ENCODE data around the gene KRTAP5-11.

KRTAP5-11 gene

DNA sequence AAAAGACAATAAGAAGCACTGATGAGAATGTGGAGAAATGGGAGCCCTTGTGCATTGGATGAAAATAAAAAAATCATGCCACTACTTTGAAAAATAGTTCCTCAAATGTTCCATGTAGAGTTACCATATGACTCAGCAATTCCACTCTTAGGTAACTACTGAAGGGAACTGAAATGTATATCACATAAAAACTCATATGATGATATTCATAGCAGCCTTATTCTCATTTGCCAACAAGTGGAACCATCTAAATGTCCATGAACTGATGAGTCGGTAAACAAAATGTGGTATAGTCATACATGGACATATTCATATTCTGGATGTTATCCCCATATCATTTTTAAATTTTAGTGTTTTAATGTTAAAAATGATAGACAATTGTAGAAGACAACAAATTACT is 31.0 kb downstream of the KRTAP5-11 start:
- ATAC-seq = no peak
- TF ChIP-seq PPARA (CRISPR knock-in tag; IDR thresholded peaks at IDR 0.05; ENCODE audit: borderline replicate concordance) (no peak), ZFP30 (CRISPR knock-in tag; IDR thresholded peaks at IDR 0.05) (no peak), TOX (CRISPR knock-in tag; IDR thresholded peaks at IDR 0.05; ENCODE audit: borderline replicate concordance) (no peak), TCF4 (CRISPR knock-in tag; IDR thresholded peaks at IDR 0.05; ENCODE audit: borderline replicate concordance) (no peak), ISL1 (CRISPR knock-in tag; IDR thresholded peaks at IDR 0.05) (no peak), ZNF565 (CRISPR knock-in tag; conservative IDR thresholded peaks at IDR 0.05; ENCODE audit: low read depth) (no peak), ZC3H10 (CRISPR knock-in tag; IDR thresholded peaks at IDR 0.05) (no peak), GLIS3 (CRISPR knock-in tag; IDR thresholded peaks at IDR 0.05) (no peak), SNAI2 (CRISPR knock-in tag; IDR thresholded peaks at IDR 0.05) (no peak), RARB (CRISPR knock-in tag; IDR thresholded peaks at IDR 0.05) (no peak), ZNF70 (CRISPR knock-in tag; IDR thresholded peaks at IDR 0.05) (no peak), OSR1 (CRISPR knock-in tag; IDR thresholded peaks at IDR 0.05) (no peak), CSDC2 (CRISPR knock-in tag; IDR thresholded peaks at IDR 0.05) (no peak)
- TF ChIP-seq, protein P1, sequence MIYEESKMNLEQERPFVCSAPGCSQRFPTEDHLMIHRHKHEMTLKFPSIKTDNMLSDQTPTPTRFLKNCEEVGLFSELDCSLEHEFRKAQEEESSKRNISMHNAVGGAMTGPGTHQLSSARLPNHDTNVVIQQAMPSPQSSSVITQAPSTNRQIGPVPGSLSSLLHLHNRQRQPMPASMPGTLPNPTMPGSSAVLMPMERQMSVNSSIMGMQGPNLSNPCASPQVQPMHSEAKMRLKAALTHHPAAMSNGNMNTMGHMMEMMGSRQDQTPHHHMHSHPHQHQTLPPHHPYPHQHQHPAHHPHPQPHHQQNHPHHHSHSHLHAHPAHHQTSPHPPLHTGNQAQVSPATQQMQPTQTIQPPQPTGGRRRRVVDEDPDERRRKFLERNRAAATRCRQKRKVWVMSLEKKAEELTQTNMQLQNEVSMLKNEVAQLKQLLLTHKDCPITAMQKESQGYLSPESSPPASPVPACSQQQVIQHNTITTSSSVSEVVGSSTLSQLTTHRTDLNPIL (CRISPR knock-in tag; IDR thresholded peaks at IDR 0.05; ENCODE audit: low read depth) = no peak
- TF ChIP-seq, protein P2, sequence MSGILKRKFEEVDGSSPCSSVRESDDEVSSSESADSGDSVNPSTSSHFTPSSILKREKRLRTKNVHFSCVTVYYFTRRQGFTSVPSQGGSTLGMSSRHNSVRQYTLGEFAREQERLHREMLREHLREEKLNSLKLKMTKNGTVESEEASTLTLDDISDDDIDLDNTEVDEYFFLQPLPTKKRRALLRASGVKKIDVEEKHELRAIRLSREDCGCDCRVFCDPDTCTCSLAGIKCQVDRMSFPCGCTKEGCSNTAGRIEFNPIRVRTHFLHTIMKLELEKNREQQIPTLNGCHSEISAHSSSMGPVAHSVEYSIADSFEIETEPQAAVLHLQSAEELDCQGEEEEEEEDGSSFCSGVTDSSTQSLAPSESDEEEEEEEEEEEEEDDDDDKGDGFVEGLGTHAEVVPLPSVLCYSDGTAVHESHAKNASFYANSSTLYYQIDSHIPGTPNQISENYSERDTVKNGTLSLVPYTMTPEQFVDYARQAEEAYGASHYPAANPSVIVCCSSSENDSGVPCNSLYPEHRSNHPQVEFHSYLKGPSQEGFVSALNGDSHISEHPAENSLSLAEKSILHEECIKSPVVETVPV (CRISPR knock-in tag; IDR thresholded peaks at IDR 0.05) = no peak
- TF ChIP-seq, protein P3, sequence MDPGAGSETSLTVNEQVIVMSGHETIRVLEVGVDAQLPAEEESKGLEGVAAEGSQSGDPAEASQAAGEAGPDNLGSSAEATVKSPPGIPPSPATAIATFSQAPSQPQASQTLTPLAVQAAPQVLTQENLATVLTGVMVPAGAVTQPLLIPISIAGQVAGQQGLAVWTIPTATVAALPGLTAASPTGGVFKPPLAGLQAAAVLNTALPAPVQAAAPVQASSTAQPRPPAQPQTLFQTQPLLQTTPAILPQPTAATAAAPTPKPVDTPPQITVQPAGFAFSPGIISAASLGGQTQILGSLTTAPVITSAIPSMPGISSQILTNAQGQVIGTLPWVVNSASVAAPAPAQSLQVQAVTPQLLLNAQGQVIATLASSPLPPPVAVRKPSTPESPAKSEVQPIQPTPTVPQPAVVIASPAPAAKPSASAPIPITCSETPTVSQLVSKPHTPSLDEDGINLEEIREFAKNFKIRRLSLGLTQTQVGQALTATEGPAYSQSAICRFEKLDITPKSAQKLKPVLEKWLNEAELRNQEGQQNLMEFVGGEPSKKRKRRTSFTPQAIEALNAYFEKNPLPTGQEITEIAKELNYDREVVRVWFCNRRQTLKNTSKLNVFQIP (CRISPR knock-in tag; IDR thresholded peaks at IDR 0.05; ENCODE audit: borderline replicate concordance, low read depth) = no peak
- TF ChIP-seq, protein P4, sequence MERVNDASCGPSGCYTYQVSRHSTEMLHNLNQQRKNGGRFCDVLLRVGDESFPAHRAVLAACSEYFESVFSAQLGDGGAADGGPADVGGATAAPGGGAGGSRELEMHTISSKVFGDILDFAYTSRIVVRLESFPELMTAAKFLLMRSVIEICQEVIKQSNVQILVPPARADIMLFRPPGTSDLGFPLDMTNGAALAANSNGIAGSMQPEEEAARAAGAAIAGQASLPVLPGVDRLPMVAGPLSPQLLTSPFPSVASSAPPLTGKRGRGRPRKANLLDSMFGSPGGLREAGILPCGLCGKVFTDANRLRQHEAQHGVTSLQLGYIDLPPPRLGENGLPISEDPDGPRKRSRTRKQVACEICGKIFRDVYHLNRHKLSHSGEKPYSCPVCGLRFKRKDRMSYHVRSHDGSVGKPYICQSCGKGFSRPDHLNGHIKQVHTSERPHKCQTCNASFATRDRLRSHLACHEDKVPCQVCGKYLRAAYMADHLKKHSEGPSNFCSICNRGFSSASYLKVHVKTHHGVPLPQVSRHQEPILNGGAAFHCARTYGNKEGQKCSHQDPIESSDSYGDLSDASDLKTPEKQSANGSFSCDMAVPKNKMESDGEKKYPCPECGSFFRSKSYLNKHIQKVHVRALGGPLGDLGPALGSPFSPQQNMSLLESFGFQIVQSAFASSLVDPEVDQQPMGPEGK (CRISPR knock-in tag; IDR thresholded peaks at IDR 0.05; ENCODE audit: borderline replicate concordance) = no peak
- TF ChIP-seq, protein P5, sequence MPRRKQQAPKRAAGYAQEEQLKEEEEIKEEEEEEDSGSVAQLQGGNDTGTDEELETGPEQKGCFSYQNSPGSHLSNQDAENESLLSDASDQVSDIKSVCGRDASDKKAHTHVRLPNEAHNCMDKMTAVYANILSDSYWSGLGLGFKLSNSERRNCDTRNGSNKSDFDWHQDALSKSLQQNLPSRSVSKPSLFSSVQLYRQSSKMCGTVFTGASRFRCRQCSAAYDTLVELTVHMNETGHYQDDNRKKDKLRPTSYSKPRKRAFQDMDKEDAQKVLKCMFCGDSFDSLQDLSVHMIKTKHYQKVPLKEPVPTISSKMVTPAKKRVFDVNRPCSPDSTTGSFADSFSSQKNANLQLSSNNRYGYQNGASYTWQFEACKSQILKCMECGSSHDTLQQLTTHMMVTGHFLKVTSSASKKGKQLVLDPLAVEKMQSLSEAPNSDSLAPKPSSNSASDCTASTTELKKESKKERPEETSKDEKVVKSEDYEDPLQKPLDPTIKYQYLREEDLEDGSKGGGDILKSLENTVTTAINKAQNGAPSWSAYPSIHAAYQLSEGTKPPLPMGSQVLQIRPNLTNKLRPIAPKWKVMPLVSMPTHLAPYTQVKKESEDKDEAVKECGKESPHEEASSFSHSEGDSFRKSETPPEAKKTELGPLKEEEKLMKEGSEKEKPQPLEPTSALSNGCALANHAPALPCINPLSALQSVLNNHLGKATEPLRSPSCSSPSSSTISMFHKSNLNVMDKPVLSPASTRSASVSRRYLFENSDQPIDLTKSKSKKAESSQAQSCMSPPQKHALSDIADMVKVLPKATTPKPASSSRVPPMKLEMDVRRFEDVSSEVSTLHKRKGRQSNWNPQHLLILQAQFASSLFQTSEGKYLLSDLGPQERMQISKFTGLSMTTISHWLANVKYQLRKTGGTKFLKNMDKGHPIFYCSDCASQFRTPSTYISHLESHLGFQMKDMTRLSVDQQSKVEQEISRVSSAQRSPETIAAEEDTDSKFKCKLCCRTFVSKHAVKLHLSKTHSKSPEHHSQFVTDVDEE (CRISPR knock-in tag; IDR thresholded peaks at IDR 0.05) = no peak

DNA sequence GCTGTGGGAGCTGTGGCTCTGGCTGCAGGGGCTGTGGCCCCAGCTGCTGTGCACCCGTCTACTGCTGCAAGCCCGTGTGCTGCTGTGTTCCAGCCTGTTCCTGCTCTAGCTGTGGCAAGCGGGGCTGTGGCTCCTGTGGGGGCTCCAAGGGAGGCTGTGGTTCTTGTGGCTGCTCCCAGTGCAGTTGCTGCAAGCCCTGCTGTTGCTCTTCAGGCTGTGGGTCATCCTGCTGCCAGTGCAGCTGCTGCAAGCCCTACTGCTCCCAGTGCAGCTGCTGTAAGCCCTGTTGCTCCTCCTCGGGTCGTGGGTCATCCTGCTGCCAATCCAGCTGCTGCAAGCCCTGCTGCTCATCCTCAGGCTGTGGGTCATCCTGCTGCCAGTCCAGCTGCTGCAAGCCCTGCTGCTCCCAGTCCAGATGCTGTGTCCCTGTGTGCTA is 33.9 kb downstream of the KRTAP5-11 start:
- ATAC-seq = no peak

More for the DNA sequence above, 33.9 kb downstream of the KRTAP5-11 start:
- TF ChIP-seq SNAI2 (CRISPR knock-in tag; IDR thresholded peaks at IDR 0.05) (no peak), TOX (CRISPR knock-in tag; IDR thresholded peaks at IDR 0.05; ENCODE audit: borderline replicate concordance) (no peak), ZFP3 (CRISPR knock-in tag; IDR thresholded peaks at IDR 0.05) (no peak), ZC3H10 (CRISPR knock-in tag; IDR thresholded peaks at IDR 0.05) (no peak), ISL1 (CRISPR knock-in tag; IDR thresholded peaks at IDR 0.05) (no peak), PPARA (CRISPR knock-in tag; IDR thresholded peaks at IDR 0.05; ENCODE audit: borderline replicate concordance) (no peak), ZNF70 (CRISPR knock-in tag; IDR thresholded peaks at IDR 0.05) (no peak), GLIS3 (CRISPR knock-in tag; IDR thresholded peaks at IDR 0.05) (no peak), ZNF8 (CRISPR knock-in tag; IDR thresholded peaks at IDR 0.05) (no peak), ZNF565 (CRISPR knock-in tag; conservative IDR thresholded peaks at IDR 0.05; ENCODE audit: low read depth) (no peak), ZFP30 (CRISPR knock-in tag; IDR thresholded peaks at IDR 0.05) (no peak), CSDC2 (CRISPR knock-in tag; IDR thresholded peaks at IDR 0.05) (no peak), BACH2 (CRISPR knock-in tag; IDR thresholded peaks at IDR 0.05; ENCODE audit: borderline replicate concordance) (no peak), OSR1 (CRISPR knock-in tag; IDR thresholded peaks at IDR 0.05) (no peak)
- TF ChIP-seq, protein P2 (CRISPR knock-in tag; IDR thresholded peaks at IDR 0.05) = no peak
- TF ChIP-seq, protein P5 (CRISPR knock-in tag; IDR thresholded peaks at IDR 0.05) = no peak

Data from SK-N-SH treated with all-trans-retinoic acid at 6 μM for 48 hours (cell line).